Spleen (tissue), 7 donors: ENCODE results near the gene ZNF609.

ENCODE experiments used
- CTCF ChIP-seq, 11 experiments: fragments of 200-600 bp in 7 of 11; fragments of 450-650 bp in 4 of 11; sonication (generic) in 4 of 11; IDR thresholded peaks in 8 of 11; conservative IDR thresholded peaks in 3 of 11; 1 replicate in 7 of 11; 2 replicates in 4 of 11; pipeline versions ENCODE4 v1.4.0 to v1.8.0; 2016 to 2021; ENCODE audit warnings: antibody characterized with exemption in 11 of 11, inconsistent platforms in 4 of 11, mild to moderate bottlenecking in 1 of 11
- POLR2A ChIP-seq, 3 donors: fragments of 450-650 bp; IDR thresholded peaks; one replicate each; pipeline ENCODE4 v1.5.1; 2017; ENCODE audit warnings: antibody characterized with exemption in 3 of 3, mild to moderate bottlenecking in 1 of 3
- donor health status: DM: no; HTN: no; CAD: no; lungs with moderate emphysema.
- donor health status: DM: no; HTN: no; CAD: no.
- donor health status: DM: no; HTN: no; CAD: no.

DNA sequence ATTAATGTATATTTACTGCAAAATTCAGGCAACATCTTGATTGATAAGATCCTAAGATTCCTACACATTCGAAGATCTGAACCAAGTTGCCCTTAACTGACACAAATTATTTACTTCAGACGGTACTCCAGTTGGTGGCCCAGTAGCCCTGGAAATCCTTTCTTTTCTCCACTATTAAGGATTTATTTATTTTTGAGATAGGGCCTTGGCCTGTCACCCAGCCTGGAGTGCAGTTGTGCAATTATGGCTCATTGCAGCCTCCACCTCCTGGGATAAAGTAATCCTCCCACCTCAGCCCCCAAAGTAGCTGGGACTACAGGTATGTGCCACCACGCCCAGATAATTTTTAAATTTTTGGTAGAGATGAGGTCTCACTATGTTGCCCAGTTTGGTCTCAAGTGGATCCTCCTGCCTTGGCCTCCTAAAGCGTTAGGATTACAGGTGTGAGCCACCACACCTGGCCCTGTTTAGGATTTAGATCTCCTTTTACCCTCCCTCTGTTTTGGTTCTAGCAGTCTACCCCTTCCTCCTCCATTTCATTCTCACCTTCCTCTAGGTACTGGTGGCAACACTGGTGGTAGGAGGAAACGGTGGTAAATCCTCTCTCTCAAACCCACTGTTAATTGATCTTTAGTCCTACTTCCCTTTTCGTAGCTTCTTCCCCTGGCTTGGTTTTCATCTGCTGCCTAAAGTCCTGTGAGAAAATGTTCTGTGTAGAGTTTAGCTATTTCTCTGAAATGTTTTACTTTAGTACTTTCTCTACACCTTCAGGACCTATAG lies 12.7 kb upstream of the ZNF609 start:
- TF ChIP-seq CTCF (IDR thresholded peaks at IDR 0.05 in 8 of 11, conservative IDR thresholded peaks at IDR 0.05 in 3 of 11) (no peak), POLR2A (IDR thresholded peaks at IDR 0.05) (no peak)
